ENCODE data around the gene KIAA1586. TPM values are rescaled to one million over a fixed set of nuclear protein-coding genes. Genes with fewer than 3 reads are reported as not detected.
A peak's percentile ranks its signal among the peaks of the same experiment; 100 is the strongest.

The KIAA1586 gene
- total and polyA plus RNA-seq, 9 of the 15 experiments (the other 6 are each of a cell fraction or from before 2014, with no cell fraction given), result 23.4 to 43.6 (median 29.5) TPM

- TF ChIP-seq MCM2 (IDR thresholded peaks at IDR 0.05; ENCODE audit: low read depth) (no peak), EHMT2 (IDR thresholded peaks at IDR 0.05) (peak; percentile 49; the same call in 1 of the 2 replicates), MGA (IDR thresholded peaks at IDR 0.05) (peak; percentile 90), RBM22 (IDR thresholded peaks at IDR 0.05; ENCODE audit: low read depth, low read length, poor library complexity, severe bottlenecking) (no peak), ZNF12 (CRISPR knock-in tag; IDR thresholded peaks at IDR 0.05) (0 out of 2 replicates have a peak, but pooled peaks have one; percentile 43), MIER1 (IDR thresholded peaks at IDR 0.05; ENCODE audit: low read depth) (no peak), KAT7 (CRISPR knock-in tag; IDR thresholded peaks at IDR 0.05; ENCODE audit: borderline replicate concordance) (no peak), TSHZ1 (CRISPR knock-in tag; IDR thresholded peaks at IDR 0.05) (no peak), CXXC5 (CRISPR knock-in tag; IDR thresholded peaks at IDR 0.05) (peak; percentile 97), FOXP4 (CRISPR knock-in tag; IDR thresholded peaks at IDR 0.05; ENCODE audit: borderline replicate concordance) (no peak)
Measured at GRCh38 chr6:57089687-57090457, 43.4 kb downstream of the KIAA1586 start, which contains the start of gene ZNF451 (continued).
